Measurements from ENCODE around the gene DDIT3. TPM values are rescaled to one million over a fixed set of nuclear protein-coding genes. Genes with fewer than 3 reads are reported as not detected.

Gene DDIT3
- total and polyA plus RNA-seq, 2 of the 8 experiments (the other 6 are each of a cell fraction or from before 2014, with no cell fraction given), result 4.9 to 5.7 TPM

DNA sequence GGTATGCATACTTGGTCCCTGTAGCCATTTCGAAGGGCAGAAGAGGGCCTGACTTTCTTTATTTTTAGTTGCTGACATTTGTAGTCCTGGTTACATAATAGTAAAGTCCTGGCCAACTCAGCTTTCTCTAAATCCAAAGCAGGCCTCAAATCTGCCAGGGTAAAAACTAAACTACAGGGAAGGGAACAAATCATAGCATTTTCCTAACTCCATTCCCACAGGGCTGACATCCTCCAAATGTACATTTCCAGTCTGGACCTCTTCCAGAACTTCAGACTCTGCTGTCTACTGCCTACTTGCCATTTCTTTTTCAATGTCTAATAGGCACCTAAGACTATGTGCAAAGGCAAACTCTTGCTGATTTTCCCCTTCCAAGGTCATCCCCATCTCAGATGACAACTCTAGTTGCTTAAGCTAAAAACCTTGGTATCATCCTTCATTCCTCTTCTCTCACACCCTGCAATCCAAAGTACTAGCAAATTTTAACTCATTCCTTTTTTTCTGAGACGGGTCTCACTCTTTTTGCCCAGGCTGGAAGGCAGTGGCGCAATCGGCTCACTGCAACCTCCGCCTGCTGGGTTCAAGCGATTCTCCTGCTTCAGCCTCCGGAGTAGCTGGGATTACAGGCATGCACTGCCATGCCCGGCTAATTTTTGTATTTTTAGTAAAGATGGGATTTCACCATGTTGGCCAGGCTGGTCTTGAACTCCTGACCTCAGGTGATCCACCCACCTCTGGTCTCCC, 2.0 kb downstream of the DDIT3 start:
- Histone ChIP-seq H3K56ac (replicated peaks; ENCODE audit: insufficient read length, low read depth, low read length) (no peak overlapping the region), H2BK15ac (ENCODE audit: low read length) (no peak overlapping the region), H4K20me1 (replicated peaks in 1 of 2; ENCODE audit: control insufficient read depth in 1 of 2, insufficient read depth in 2 of 2, low read length in 2 of 2) (peaks cover 5 to 15% of the 10 kb centered on the region in 2 experiments), H3K36me3 (ENCODE audit: control insufficient read depth in 2 of 4, insufficient read depth in 4 of 4, low read length in 3 of 4) (peaks cover 32 to 55% (median 41%) of the 10 kb centered on the region in 4 experiments), H2AK5ac (ENCODE audit: low read depth, low read length) (no peak overlapping the region), H3K9me3 (ENCODE audit: insufficient read depth in 2 of 2, low read depth in 1 of 2, low read length in 1 of 2) (no peaks in the 10 kb centered on the region), H3K4me2 (ENCODE audit: insufficient read depth in 1 of 2, low read depth in 2 of 2, low read length in 2 of 2) (peak overlapping the region in 1 of 2 experiments; percentile 81; a peak in 1 of 4 replicates), H2BK20ac (ENCODE audit: low read length) (no peak overlapping the region), H3K9ac (replicated peaks in 1 of 4; ENCODE audit: extremely low read depth in 1 of 4, low read depth in 3 of 4, low read length in 3 of 4) (no peak overlapping the region), H3K4ac (replicated peaks; ENCODE audit: insufficient read length, low read depth, low read length) (no peak overlapping the region), H4K8ac (ENCODE audit: extremely low read depth, insufficient read depth, low read length) (no peak overlapping the region), H3K79me2 (ENCODE audit: control insufficient read depth in 1 of 2, insufficient read depth in 2 of 2, low read length in 2 of 2) (peaks cover 0 to 20% of the 10 kb centered on the region in 2 experiments; a peak in 2 of 4 replicates), H3K23ac (ENCODE audit: insufficient read length) (no peak overlapping the region), H3K27me3 (replicated peaks in 1 of 4; ENCODE audit: control insufficient read depth in 3 of 4, extremely low read depth in 1 of 4, insufficient read depth in 3 of 4, low read length in 3 of 4) (no peaks in the 10 kb centered on the region), H2BK5ac (ENCODE audit: low read depth, low read length) (no peak overlapping the region), H3K27ac (ENCODE audit: low read depth, low read length) (0 out of 2 replicates have a peak overlapping the region, but pooled peaks have one; percentile 14), H3K14ac (ENCODE audit: insufficient read length) (no peak overlapping the region), H3K79me1 (ENCODE audit: low read depth, low read length) (no peaks in the 10 kb centered on the region), H3K18ac (ENCODE audit: extremely low read depth, low read length) (no peak overlapping the region), H3K4me3 (ENCODE audit: extremely low read depth in 1 of 4, insufficient read depth in 2 of 4, low read depth in 3 of 4, low read length in 4 of 4) (peak overlapping the region in 2 of 4 experiments; percentile 80 to 85; a peak in 3 of 8 replicates), H3K23me2 (ENCODE audit: low read depth, low read length) (peaks cover 18% of the 10 kb centered on the region), H4K91ac (replicated peaks; ENCODE audit: insufficient read length, low read length) (no peak overlapping the region), H2BK12ac (ENCODE audit: low read depth, low read length) (no peak overlapping the region), H2AFZ (ENCODE audit: low read length) (no peak overlapping the region), H4K5ac (ENCODE audit: insufficient read length, low read depth, low read length) (no peak overlapping the region), H3K4me1 (replicated peaks in 1 of 4; ENCODE audit: control insufficient read depth in 3 of 4, insufficient read depth in 4 of 4, low read length in 3 of 4) (peaks cover 4 to 17% (median 12%) of the 10 kb centered on the region in 4 experiments), H2BK120ac (replicated peaks; ENCODE audit: low read depth, low read length) (no peak overlapping the region)
- POLR2A ChIA-PET (ENCODE audit: partially characterized antibody), result interaction anchor here (0.6 to 6.0 kb wide), 17 partner anchors 7 to 286 kb away, joined by 3 to 60 read pairs (median 6); partner anchors contain the start of gene DCTN2
- FAIRE-seq, result no peak
- WGBS, 2 experiments (ENCODE audit: extremely low coverage in 1 of 2, insufficient coverage in 1 of 2, insufficient read length in 1 of 2, insufficient replicate concordance in 2 of 2, low coverage in 1 of 2, low lambda C conversion rate in 2 of 2, missing lambda C conversion rate in 1 of 2), result 90% methylated on average over 8 of the region's 8 CpGs; no CpG with 5 or more reads in 1 of the 2 experiments
- DNase-seq (ENCODE audit: low read depth in 1 of 2, low spot score in 2 of 2), result no peak
- CTCF ChIA-PET (ENCODE audit: partially characterized antibody), result interaction anchor here (0.6 kb wide), 1 partner anchor 12 kb away, joined by 3 read pairs; no protein-coding TSS in a partner anchor
- TF ChIP-seq CTBP2 (IDR thresholded peaks at IDR 0.05; ENCODE audit: borderline replicate concordance, insufficient read depth, insufficient read length, low read length), result no peak
- no peak for TF ChIP-seq SUZ12 (IDR thresholded peaks at IDR 0.05; ENCODE audit: low read length)
- no peak for TF ChIP-seq SP2 (IDR thresholded peaks at IDR 0.05; ENCODE audit: low read length)
- no peak for TF ChIP-seq JUN (IDR thresholded peaks at IDR 0.05; ENCODE audit: low read depth, low read length)
- TF ChIP-seq JUND (IDR thresholded peaks at IDR 0.05; ENCODE audit: low read length), result no peak
- TF ChIP-seq, protein P1, sequence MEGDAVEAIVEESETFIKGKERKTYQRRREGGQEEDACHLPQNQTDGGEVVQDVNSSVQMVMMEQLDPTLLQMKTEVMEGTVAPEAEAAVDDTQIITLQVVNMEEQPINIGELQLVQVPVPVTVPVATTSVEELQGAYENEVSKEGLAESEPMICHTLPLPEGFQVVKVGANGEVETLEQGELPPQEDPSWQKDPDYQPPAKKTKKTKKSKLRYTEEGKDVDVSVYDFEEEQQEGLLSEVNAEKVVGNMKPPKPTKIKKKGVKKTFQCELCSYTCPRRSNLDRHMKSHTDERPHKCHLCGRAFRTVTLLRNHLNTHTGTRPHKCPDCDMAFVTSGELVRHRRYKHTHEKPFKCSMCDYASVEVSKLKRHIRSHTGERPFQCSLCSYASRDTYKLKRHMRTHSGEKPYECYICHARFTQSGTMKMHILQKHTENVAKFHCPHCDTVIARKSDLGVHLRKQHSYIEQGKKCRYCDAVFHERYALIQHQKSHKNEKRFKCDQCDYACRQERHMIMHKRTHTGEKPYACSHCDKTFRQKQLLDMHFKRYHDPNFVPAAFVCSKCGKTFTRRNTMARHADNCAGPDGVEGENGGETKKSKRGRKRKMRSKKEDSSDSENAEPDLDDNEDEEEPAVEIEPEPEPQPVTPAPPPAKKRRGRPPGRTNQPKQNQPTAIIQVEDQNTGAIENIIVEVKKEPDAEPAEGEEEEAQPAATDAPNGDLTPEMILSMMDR (IDR thresholded peaks at IDR 0.05; ENCODE audit: control extremely low read depth in 1 of 3, insufficient read depth in 1 of 3, low read depth in 1 of 3, low read length in 3 of 3), result no peak
- TF ChIP-seq BCL11A (IDR thresholded peaks at IDR 0.05; ENCODE audit: low read depth in 2 of 2, low read length in 2 of 2), result no peak

Measured in H1 (cell line).